ENCODE results near the gene SLC25A20.

The SLC25A20 gene

GRCh38 chr3:48897460-48898376 is 964 bp downstream of the SLC25A20 start:
- DNase-seq (ENCODE audit: low read depth) = no peak

- DNase-seq (ENCODE audit: low read depth) = no peak
Observed at GRCh38 chr3:48896936-48897335, 1.7 kb downstream of the SLC25A20 start.

- no peak for DNase-seq (ENCODE audit: low read depth)
Observed at GRCh38 chr3:48894516-48894915, 4.2 kb downstream of the SLC25A20 start.

- no peak for DNase-seq (ENCODE audit: low read depth)
Observed at GRCh38 chr3:48891606-48892005, 7.1 kb downstream of the SLC25A20 start.

- DNase-seq (ENCODE audit: low read depth) = no peak
Observed at GRCh38 chr3:48885753-48886152, 12.9 kb downstream of the SLC25A20 start.

- DNase-seq (ENCODE audit: low read depth) = no peak
Observed at GRCh38 chr3:48881652-48882114, 17.0 kb downstream of the SLC25A20 start.

GRCh38 chr3:48881006-48881405 is 17.7 kb downstream of the SLC25A20 start:
- DNase-seq (ENCODE audit: low read depth) = no peak

- DNase-seq (ENCODE audit: low read depth) = no peak
Observed at GRCh38 chr3:48879994-48880377, 18.7 kb downstream of the SLC25A20 start.

GRCh38 chr3:48879307-48879993 is 19.2 kb downstream of the SLC25A20 start:
- DNase-seq (ENCODE audit: low read depth) = no peak

GRCh38 chr3:48877671-48878070 is 21.0 kb downstream of the SLC25A20 start:
- no peak for DNase-seq (ENCODE audit: low read depth)

GRCh38 chr3:48863122-48863521 is 35.6 kb downstream of the SLC25A20 start:
- no peak for DNase-seq (ENCODE audit: low read depth)

- no peak for DNase-seq (ENCODE audit: low read depth)
Observed at GRCh38 chr3:48859206-48859605, 39.5 kb downstream of the SLC25A20 start.

- DNase-seq (ENCODE audit: low read depth) = no peak
Observed at GRCh38 chr3:48858709-48859108, 40.0 kb downstream of the SLC25A20 start.

GRCh38 chr3:48857641-48858040 is 41.0 kb downstream of the SLC25A20 start:
- no peak for DNase-seq (ENCODE audit: low read depth)

- no peak for DNase-seq (ENCODE audit: low read depth)
Observed at GRCh38 chr3:48856469-48856868, 42.2 kb downstream of the SLC25A20 start.

GRCh38 chr3:48855681-48856447 is 42.8 kb downstream of the SLC25A20 start:
- no peak for DNase-seq (ENCODE audit: low read depth)

GRCh38 chr3:48852151-48852550 is 46.5 kb downstream of the SLC25A20 start:
- no peak for DNase-seq (ENCODE audit: low read depth)

GRCh38 chr3:48851407-48851806 is 47.3 kb downstream of the SLC25A20 start:
- DNase-seq (ENCODE audit: low read depth) = no peak

GRCh38 chr3:48848816-48849515 is 49.7 kb downstream of the SLC25A20 start:
- DNase-seq (ENCODE audit: low read depth) = no peak

- peak; percentile 73 for DNase-seq (ENCODE audit: low read depth)
Observed at GRCh38 chr3:48847504-48848423, 50.9 kb downstream of the SLC25A20 start, which contains the start of gene PRKAR2A. Gene PRKAR2A, minus strand, starts transcription at chr3:48847874. Its CDS starts 278 bp downstream, at chr3:48847596.

Data from activated T-helper 1 cell treated with Interleukin-2 at 50 U/mL for 16 hours (primary cell).